CD14-positive monocyte (primary cell): ENCODE measurements around the gene MAGI3. TPM values are rescaled to one million over a fixed set of nuclear protein-coding genes. Genes with fewer than 3 reads are reported as not detected.

Source experiments
- DNase-seq, 3 donors: peaks; one replicate each; pipeline ENCODE4 v3.0.0-alpha.2; 2011 to 2022
- H2AFZ ChIP-seq: 2 replicates; pipeline ENCODE4 v1.6.0; 2012; ENCODE audit warnings: mild to moderate bottlenecking, low read depth, low read length, inconsistent platforms; ENCODE audit not compliant: insufficient read depth, poor library complexity, severe bottlenecking
- H3K27ac ChIP-seq, 2 donors: 1 replicate in 1 of 2; 2 replicates in 1 of 2; pipeline ENCODE4 v1.5.1; 2012 to 2013; ENCODE audit warnings: low read length in 2 of 2, control low read depth in 1 of 2, inconsistent platforms in 1 of 2, low read depth in 1 of 2, mild to moderate bottlenecking in 1 of 2
- H3K27me3 ChIP-seq, 2 donors: one replicate each; pipeline versions ENCODE4 v1.6.0 to v1.6.1; 2011 to 2013; ENCODE audit warnings: low read length in 2 of 2; ENCODE audit not compliant: control insufficient read depth in 2 of 2, insufficient read depth in 2 of 2
- H3K36me3 ChIP-seq, 2 donors: replicated peaks in 1 of 2; 1 replicate in 1 of 2; 2 replicates in 1 of 2; pipeline versions ENCODE4 v1.5.1 to v1.6.1; 2012 to 2013; ENCODE audit warnings: low read length in 2 of 2, control low read depth in 1 of 2, inconsistent platforms in 1 of 2, mild to moderate bottlenecking in 1 of 2; ENCODE audit not compliant: insufficient read depth in 2 of 2, control insufficient read depth in 1 of 2
- H3K4me1 ChIP-seq, 2 donors: 1 replicate in 1 of 2; 2 replicates in 1 of 2; pipeline versions ENCODE4 v1.5.1 to v1.6.1; 2012 to 2013; ENCODE audit warnings: low read length in 2 of 2, control low read depth in 1 of 2, inconsistent platforms in 1 of 2, mild to moderate bottlenecking in 1 of 2, moderate library complexity in 1 of 2; ENCODE audit not compliant: insufficient read depth in 2 of 2, control insufficient read depth in 1 of 2
- H3K4me2 ChIP-seq: replicated peaks from 2 replicates; pipeline ENCODE3; 2012; ENCODE audit warnings: low read length, moderate library complexity, mild to moderate bottlenecking; ENCODE audit not compliant: poor library complexity, severe bottlenecking; ENCODE audit errors: extremely low read depth
- H3K4me3 ChIP-seq, 3 experiments: fragments of 200-600 bp in 1 of 3; sonication (generic) in 1 of 3; replicated peaks in 1 of 3; 1 replicate in 2 of 3; 2 replicates in 1 of 3; pipeline ENCODE4 v1.5.1; 2011 to 2013; ENCODE audit warnings: low read length in 3 of 3, mild to moderate bottlenecking in 3 of 3, control low read depth in 2 of 3, low read depth in 2 of 3, inconsistent platforms in 1 of 3, moderate library complexity in 1 of 3
- H3K79me2 ChIP-seq: 2 replicates; pipeline ENCODE4 v1.6.0; 2012; ENCODE audit warnings: mild to moderate bottlenecking, control low read depth, inconsistent platforms, low read length, moderate library complexity; ENCODE audit not compliant: insufficient read depth
- H3K9ac ChIP-seq: 2 replicates; pipeline ENCODE4 v1.6.0; 2017; ENCODE audit warnings: low read length, mild to moderate bottlenecking; ENCODE audit not compliant: insufficient read depth, poor library complexity, severe bottlenecking
- H3K9me3 ChIP-seq, 2 donors: replicated peaks in 1 of 2; 1 replicate in 1 of 2; 2 replicates in 1 of 2; pipeline versions ENCODE4 v1.5.1 to v1.6.1; 2012 to 2013; ENCODE audit warnings: low read length in 2 of 2, control low read depth in 1 of 2; ENCODE audit not compliant: control insufficient read depth in 1 of 2, insufficient read depth in 1 of 2
- H4K20me1 ChIP-seq: 2 replicates; pipeline ENCODE4 v1.6.0; 2012; ENCODE audit warnings: mild to moderate bottlenecking, low read length, control low read depth, moderate library complexity; ENCODE audit not compliant: insufficient read depth
- H3K27ac Mint-ChIP-seq, 7 donors: one replicate each; pipeline ENCODE4 v1.8.0; 2020; ENCODE audit warnings: mild to moderate bottlenecking in 7 of 7, mixed read lengths in 7 of 7, moderate library complexity in 6 of 7, inconsistent platforms in 2 of 7
- H3K27me3 Mint-ChIP-seq, 3 donors: one replicate each; pipeline ENCODE4 v1.8.0; 2021 to 2022; ENCODE audit warnings: low read depth in 3 of 3, mild to moderate bottlenecking in 3 of 3, mixed read lengths in 3 of 3, moderate library complexity in 3 of 3, inconsistent platforms in 1 of 3
- H3K36me3 Mint-ChIP-seq, 2 donors: one replicate each; pipeline ENCODE4 v1.8.0; 2020; ENCODE audit warnings: mixed read lengths in 2 of 2, inconsistent platforms in 1 of 2, mild to moderate bottlenecking in 1 of 2
- H3K4me1 Mint-ChIP-seq: one replicate; pipeline ENCODE4 v1.8.0; 2020; ENCODE audit warnings: mild to moderate bottlenecking, mixed read lengths
- H3K4me3 Mint-ChIP-seq, 2 donors: one replicate each; pipeline ENCODE4 v1.8.0; 2020; ENCODE audit warnings: mild to moderate bottlenecking in 2 of 2, mixed read lengths in 2 of 2, moderate library complexity in 1 of 2
- H3K9me3 Mint-ChIP-seq, 7 donors: one replicate each; pipeline ENCODE4 v1.8.0; 2020 to 2022; ENCODE audit warnings: mixed read lengths in 7 of 7, mild to moderate bottlenecking in 6 of 7, moderate library complexity in 6 of 7, inconsistent platforms in 2 of 7
- WGBS: methylation state at CpG from one replicate; pipeline ENCODE4 v1.1.5; 2013; ENCODE audit warnings: missing lambda C conversion rate; ENCODE audit not compliant: insufficient coverage; 5-methylcytosine and 5-hydroxymethylcytosine counted together
- intact Hi-C, 2 donors: fragments of 100-400 bp; cut with micrococcal nuclease; formaldehyde crosslinking; loops; one replicate each; pipeline versions ENCODE4 v1.15.0 to v1.15.1; 2023
- polyA plus RNA-seq, 3 donors: library from polyadenylated mRNA; depleted of rRNA in 1 of 3; unstranded in 2 of 3; stranded (reverse) in 1 of 3; fragments of 300-500 nt in 2 of 3; fragments of >200 nt in 1 of 3; fragmentation: Illumina TruSeq in 2 of 3; gene quantifications; 1 replicate in 2 of 3; 2 replicates in 1 of 3; pipeline ENCODE4 v1.2.3, GENCODE V29; 2012 to 2021
- TF ChIP-seq, protein P1 (sequence below): fragments of 200-600 bp; IDR thresholded peaks from one replicate; pipeline ENCODE4 v1.8.0; 2022; ENCODE audit warnings: antibody characterized with exemption, mild to moderate bottlenecking

MAGI3 gene
- polyA plus RNA-seq, 3 donors: 0.36 to 0.58 (median 0.43) TPM

DNA sequence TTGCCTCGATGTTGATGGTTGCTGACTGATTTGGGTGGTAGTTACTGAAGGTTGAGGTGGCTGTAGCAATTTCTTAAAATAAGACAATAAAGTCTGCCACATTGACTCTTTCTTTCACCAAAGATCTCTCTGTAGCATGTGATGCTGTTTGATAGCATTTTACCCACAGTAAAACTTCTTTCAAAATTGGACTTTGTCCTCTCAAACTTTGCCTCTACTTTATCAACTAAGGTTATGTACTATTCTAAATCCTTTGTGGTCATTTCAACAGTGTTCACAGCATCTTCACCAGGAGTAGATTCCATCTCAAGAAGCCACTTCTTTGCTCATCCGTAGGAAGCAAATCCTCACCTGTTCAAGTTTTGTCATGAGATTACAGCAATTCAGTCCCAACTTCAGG is 275.8 kb downstream of the MAGI3 start:
- Histone ChIP-seq H3K36me3 (no peaks in the 10 kb centered on the region), H3K4me3 (no peak overlapping the region), H3K27me3 (no peaks in the 10 kb centered on the region), H4K20me1 (no peaks in the 10 kb centered on the region), H3K27ac (no peak overlapping the region), H3K79me2 (no peaks in the 10 kb centered on the region), H3K4me1 (peaks cover 27 to 48% of the 10 kb centered on the region in 2 donors), H2AFZ (no peak overlapping the region), H3K9ac (no peak overlapping the region), H3K9me3 (no peaks in the 10 kb centered on the region), H3K4me2 (no peak overlapping the region)
- TF ChIP-seq, protein P1, sequence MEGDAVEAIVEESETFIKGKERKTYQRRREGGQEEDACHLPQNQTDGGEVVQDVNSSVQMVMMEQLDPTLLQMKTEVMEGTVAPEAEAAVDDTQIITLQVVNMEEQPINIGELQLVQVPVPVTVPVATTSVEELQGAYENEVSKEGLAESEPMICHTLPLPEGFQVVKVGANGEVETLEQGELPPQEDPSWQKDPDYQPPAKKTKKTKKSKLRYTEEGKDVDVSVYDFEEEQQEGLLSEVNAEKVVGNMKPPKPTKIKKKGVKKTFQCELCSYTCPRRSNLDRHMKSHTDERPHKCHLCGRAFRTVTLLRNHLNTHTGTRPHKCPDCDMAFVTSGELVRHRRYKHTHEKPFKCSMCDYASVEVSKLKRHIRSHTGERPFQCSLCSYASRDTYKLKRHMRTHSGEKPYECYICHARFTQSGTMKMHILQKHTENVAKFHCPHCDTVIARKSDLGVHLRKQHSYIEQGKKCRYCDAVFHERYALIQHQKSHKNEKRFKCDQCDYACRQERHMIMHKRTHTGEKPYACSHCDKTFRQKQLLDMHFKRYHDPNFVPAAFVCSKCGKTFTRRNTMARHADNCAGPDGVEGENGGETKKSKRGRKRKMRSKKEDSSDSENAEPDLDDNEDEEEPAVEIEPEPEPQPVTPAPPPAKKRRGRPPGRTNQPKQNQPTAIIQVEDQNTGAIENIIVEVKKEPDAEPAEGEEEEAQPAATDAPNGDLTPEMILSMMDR: no peak
- Mint-ChIP-seq H3K36me3 (peaks cover 1 to 4% of the 10 kb centered on the region in 2 donors), H3K9me3 (peaks cover 0 to 2% (median 0%) of the 10 kb centered on the region in 7 donors), H3K4me1 (peaks cover 52% of the 10 kb centered on the region), H3K27ac (no peak overlapping the region), H3K27me3 (no peaks in the 10 kb centered on the region), H3K4me3 (no peak overlapping the region)
- 100% methylated on average over 1 of the region's 2 CpGs for WGBS
- DNase-seq: no peak
- intact Hi-C loops: no loop called here

DNA sequence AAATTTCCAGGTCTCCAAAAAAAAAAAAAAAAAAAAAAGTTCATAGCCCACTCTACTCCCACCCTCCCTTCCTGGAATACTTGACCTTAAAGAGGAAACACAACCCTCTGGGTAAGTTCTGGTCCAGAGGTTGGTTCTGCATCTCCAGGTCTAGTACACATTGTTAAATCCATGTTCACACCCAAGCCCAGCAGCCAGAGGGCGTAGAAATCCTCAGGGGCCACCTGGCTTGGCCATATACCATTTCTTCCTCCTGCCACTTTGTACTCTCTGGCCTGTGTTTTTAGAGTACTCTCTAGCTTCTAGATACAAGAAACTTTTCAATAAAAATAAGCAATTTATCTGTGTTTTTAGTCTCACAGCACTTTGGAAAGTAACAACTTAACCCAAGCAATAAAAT is 279.7 kb downstream of the MAGI3 start:
- Mint-ChIP-seq H3K4me1 (peaks cover 22% of the 10 kb centered on the region), H3K36me3 (peaks cover 1 to 4% of the 10 kb centered on the region in 2 donors), H3K27me3 (peaks cover 0 to 3% (median 2%) of the 10 kb centered on the region in 3 donors), H3K9me3 (peaks cover 0 to 2% (median 0%) of the 10 kb centered on the region in 7 donors), H3K27ac (no peak overlapping the region), H3K4me3 (no peak overlapping the region)
- Histone ChIP-seq H4K20me1 (no peaks in the 10 kb centered on the region), H3K9ac (no peak overlapping the region), H2AFZ (no peak overlapping the region), H3K4me1 (peaks cover under 1 to 17% of the 10 kb centered on the region in 2 donors), H3K36me3 (no peaks in the 10 kb centered on the region), H3K79me2 (no peaks in the 10 kb centered on the region), H3K4me2 (no peak overlapping the region), H3K4me3 (no peak overlapping the region), H3K9me3 (no peaks in the 10 kb centered on the region), H3K27me3 (no peaks in the 10 kb centered on the region), H3K27ac (no peak overlapping the region)
- TF ChIP-seq, protein P1: no peak
- WGBS: 100% methylated on average over 1 of the region's 1 CpG
- intact Hi-C loops: loop anchor here in 1 of 2 donors (10.0 kb wide), 1 partner anchor 525 kb away; no protein-coding TSS in a partner anchor
- DNase-seq: no peak
